T1000 (cell line): ENCODE results near the gene PELI2.

Experiments used
- DNase-seq: peaks from one replicate; lab custom pipeline; 2025; ENCODE audit warnings: mixed read lengths; lab: John Stamatoyannopoulos, UW

Gene PELI2

GRCh38 chr14:56119201-56119981, 1.2 kb downstream of the PELI2 start:
- no peak for DNase-seq

- DNase-seq: no peak
Measured at GRCh38 chr14:56120091-56120691, 2.0 kb downstream of the PELI2 start.

DNA sequence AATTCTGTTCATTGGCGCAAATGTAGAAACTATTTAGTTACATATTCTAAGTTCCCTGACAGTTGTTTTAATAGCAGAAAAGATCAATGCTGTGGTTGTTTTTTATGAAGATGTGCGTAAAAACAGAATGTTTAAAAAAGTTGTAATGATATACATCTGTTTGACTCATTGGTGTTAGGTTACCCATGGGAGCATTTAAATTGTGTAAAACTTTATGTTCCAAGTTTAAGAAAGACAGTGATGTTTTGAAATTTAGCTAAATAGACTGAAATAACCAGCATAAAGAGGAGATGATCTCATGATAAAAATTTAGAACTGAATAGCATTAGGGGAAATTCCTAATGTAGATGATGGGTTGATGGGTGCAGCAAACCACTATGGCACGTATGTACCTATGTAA, 3.6 kb downstream of the PELI2 start:
- no peak for DNase-seq

- DNase-seq: no peak
Measured at GRCh38 chr14:56122301-56122700, 4.1 kb downstream of the PELI2 start.

- no peak for DNase-seq
Measured at GRCh38 chr14:56124327-56124726, 6.1 kb downstream of the PELI2 start.

GRCh38 chr14:56125772-56126636, 7.8 kb downstream of the PELI2 start:
- no peak for DNase-seq

- no peak for DNase-seq
Measured at GRCh38 chr14:56126637-56126913, 8.4 kb downstream of the PELI2 start.

DNA sequence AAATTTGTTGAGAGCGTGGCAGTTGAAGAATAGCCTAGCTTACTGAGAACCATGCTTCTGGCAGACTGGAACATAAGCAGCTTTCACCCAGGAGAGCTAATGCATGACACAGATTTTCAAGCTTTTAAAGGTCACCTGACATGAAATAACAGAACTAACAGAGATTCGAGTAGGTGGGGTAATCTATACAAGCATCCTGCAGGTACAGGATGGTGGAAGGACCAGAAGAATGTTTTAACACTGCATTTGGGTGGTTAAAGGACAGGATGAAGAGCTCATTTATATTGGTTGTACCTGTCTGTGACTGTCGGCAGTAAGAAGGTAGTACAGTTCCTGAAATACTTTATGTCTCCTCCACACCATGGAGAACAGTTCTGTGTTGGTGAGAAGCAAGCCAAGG, 8.9 kb downstream of the PELI2 start:
- no peak for DNase-seq

DNA sequence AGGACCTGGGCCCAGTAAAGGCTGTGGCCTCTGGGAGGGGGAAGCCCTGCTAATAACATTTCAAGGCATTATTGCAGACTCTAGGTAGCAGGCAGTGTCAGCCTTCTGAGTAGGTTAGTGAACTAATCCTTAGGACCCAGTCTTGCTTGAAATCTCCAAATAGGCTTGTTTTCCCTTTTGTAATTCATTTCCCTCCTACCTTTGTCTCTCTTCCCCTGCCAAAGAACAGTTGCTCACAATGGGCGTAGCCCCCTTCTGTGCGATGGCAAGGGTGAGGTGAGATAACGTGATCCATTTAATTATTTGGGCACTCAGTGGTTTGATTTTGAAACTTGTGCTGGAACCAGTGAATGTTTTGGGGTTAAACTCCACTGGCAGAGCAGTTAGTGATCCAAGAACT, 10.9 kb downstream of the PELI2 start:
- DNase-seq: no peak

- DNase-seq: no peak
Measured at GRCh38 chr14:56129933-56130332, 11.7 kb downstream of the PELI2 start.

- DNase-seq: no peak
Measured at GRCh38 chr14:56131004-56131864, 13.0 kb downstream of the PELI2 start.

GRCh38 chr14:56131865-56132833, 13.9 kb downstream of the PELI2 start:
- no peak for DNase-seq

GRCh38 chr14:56133547-56133946, 15.3 kb downstream of the PELI2 start:
- DNase-seq: no peak

DNA sequence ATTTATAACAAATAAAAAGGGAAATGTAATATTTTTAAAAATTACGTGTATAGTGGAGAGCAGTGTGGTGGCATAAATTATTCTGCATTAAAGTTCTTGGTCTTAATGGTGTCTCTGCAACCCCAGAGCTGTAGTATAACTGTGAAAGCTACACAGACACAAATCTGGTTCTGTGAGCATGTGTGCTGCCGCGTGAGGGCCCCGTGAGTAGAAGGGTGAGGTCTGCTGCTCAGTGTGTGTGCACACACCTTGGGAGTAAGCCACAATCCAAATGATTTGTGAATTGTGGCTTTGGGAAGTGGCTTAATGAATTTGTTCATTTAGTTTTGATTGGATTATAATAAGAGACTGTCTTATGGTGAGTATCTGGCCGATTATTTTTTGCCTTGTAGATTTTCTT, 16.8 kb downstream of the PELI2 start:
- no peak for DNase-seq

GRCh38 chr14:56135668-56136067, 17.5 kb downstream of the PELI2 start:
- DNase-seq: no peak

DNA sequence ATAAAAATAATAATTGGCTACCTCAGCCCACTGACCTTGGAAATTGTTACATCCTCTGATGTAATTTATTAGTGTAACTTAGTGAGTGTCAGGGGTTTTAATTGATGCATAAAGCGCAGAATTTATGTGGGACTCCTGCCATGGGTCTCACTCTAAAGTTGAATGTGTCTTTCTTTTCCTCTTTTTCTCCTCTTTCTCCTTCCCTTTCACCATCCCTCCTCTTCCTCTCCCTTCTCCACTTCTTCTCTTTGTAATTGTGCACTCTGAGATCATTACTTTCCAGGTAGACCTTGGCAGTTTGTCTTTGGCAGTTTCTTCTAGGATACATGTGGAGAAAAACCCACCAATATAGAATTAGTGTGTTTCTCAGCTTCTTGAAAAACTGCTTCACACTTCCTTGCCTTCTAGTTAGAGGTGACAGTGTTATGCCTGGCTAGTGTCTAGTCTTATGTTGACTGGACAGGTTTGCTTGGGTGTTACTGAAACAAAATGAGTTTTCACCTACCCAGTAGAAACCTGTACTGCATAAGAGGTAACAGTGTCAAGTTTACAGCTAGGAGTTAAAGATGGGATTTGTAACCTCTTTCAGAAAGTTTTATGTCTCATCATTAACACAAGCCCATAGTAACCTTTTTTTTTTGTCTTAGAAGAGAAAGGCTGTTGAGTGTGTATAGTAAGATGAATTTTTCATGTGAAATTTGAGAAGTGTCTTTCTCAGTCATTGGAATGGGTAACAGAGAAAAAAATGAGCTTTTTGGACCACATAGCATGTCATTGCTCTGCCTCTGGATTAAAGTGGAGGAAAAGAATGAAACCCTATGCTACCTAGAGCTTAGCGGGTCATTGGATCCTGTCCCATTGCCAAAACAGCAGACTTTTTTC, 18.6 kb downstream of the PELI2 start:
- DNase-seq: no peak

GRCh38 chr14:56137453-56137807, 19.2 kb downstream of the PELI2 start:
- DNase-seq: no peak

DNA sequence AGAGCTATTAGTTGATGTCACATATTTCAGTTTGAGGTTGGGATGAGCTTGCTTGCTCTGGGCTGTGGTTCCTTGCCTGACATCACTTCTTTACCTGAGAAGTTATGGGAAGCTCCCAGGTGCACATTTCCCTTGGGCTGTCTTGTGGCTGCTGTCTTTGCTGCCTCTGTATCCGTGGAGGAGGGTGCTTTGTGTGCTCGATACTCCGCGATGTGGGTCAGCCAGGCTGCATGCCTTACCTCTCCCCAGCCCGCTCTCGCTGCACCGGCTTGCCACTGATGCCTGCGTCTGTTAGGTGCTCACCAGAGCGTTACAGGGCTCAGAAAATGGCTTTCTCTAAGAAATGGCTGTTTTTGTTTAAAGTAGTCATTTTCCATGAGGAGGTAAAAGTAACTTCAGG, 19.6 kb downstream of the PELI2 start:
- DNase-seq: no peak

GRCh38 chr14:56138928-56139327, 20.7 kb downstream of the PELI2 start:
- DNase-seq: no peak

- no peak for DNase-seq
Measured at GRCh38 chr14:56142314-56142713, 24.1 kb downstream of the PELI2 start.
